Activated naive CD8-positive, alpha-beta T cell (primary cell): ENCODE data around the gene KCTD21.
"Not testable (repeated sequence)": the region's sequence is repeated elsewhere in the genome, so short reads cannot be mapped to it uniquely, and the experiment has no call there.

Source experiments
- H3K27ac Mint-ChIP-seq: one replicate; pipeline ENCODE4 v1.8.0; 2021; ENCODE audit warnings: mixed read lengths
- H3K27me3 Mint-ChIP-seq: one replicate; pipeline ENCODE4 v1.8.0; 2021; ENCODE audit warnings: mixed read lengths
- H3K36me3 Mint-ChIP-seq: one replicate; pipeline ENCODE4 v1.8.0; 2021; ENCODE audit warnings: mixed read lengths
- H3K4me1 Mint-ChIP-seq: one replicate; pipeline ENCODE4 v1.8.0; 2021; ENCODE audit warnings: low read depth, mixed read lengths
- H3K4me3 Mint-ChIP-seq: one replicate; pipeline ENCODE4 v1.8.0; 2021; ENCODE audit warnings: mild to moderate bottlenecking, mixed read lengths
- H3K9me3 Mint-ChIP-seq: one replicate; pipeline ENCODE4 v1.8.0; 2021; ENCODE audit warnings: low read depth, mixed read lengths

KCTD21 gene

GRCh38 chr11:78179459-78180071, 8.9 kb downstream of the KCTD21 start:
- Mint-ChIP-seq H3K27me3 (no peaks in the 10 kb centered on the region), H3K9me3 (no peaks in the 10 kb centered on the region), H3K27ac (no peak overlapping the region), H3K4me3 (no peak overlapping the region), H3K36me3 (peaks cover 13% of the 10 kb centered on the region), H3K4me1 (peaks cover 5% of the 10 kb centered on the region)

GRCh38 chr11:78177216-78177615, 11.2 kb downstream of the KCTD21 start:
- Mint-ChIP-seq H3K4me1 (peaks cover 5% of the 10 kb centered on the region), H3K27ac (no peak overlapping the region), H3K36me3 (peaks cover 17% of the 10 kb centered on the region), H3K4me3 (no peak overlapping the region), H3K9me3 (no peaks in the 10 kb centered on the region), H3K27me3 (no peaks in the 10 kb centered on the region)

- Mint-ChIP-seq H3K9me3 (no peaks in the 10 kb centered on the region), H3K4me3 (no peak overlapping the region), H3K4me1 (peaks cover 5% of the 10 kb centered on the region), H3K36me3 (peaks cover 17% of the 10 kb centered on the region), H3K27ac (no peak overlapping the region), H3K27me3 (no peaks in the 10 kb centered on the region)
These were observed 11.8 kb downstream of the KCTD21 start for GRCh38 chr11:78176605-78177141.

GRCh38 chr11:78175862-78176261, 12.6 kb downstream of the KCTD21 start:
- not testable (repeated sequence) for H3K27me3 Mint-ChIP-seq, H3K27ac Mint-ChIP-seq, H3K9me3 Mint-ChIP-seq, H3K4me1 Mint-ChIP-seq, H3K4me3 Mint-ChIP-seq
- H3K36me3 Mint-ChIP-seq: peaks cover 16% of the 10 kb centered on the region

DNA sequence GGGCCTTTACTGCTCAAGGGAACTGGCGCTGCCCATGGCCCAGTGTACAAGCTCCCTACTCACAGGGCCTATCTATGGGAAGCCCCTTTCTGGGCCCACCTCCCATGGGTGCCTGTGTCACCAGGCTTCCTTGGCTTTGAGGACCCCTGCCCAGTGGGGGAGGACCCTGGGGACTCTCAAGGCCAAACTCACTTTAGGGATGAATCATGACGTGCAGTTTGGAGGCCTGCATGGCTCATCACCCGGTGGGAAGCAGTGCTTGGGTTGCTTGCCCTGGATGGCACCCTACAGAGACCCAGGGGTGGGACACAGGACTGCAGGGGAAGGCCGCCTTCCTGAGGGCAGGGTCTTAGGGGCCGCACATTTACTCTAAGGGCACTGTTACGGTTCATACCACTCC, 16.5 kb downstream of the KCTD21 start:
- no peak overlapping the region for H3K27ac Mint-ChIP-seq
- H3K36me3 Mint-ChIP-seq: peaks cover 12% of the 10 kb centered on the region
- H3K4me1 Mint-ChIP-seq: no peaks in the 10 kb centered on the region
- H3K9me3 Mint-ChIP-seq: no peaks in the 10 kb centered on the region
- no peaks in the 10 kb centered on the region for H3K27me3 Mint-ChIP-seq
- no peak overlapping the region for H3K4me3 Mint-ChIP-seq

GRCh38 chr11:78170874-78171549, 17.4 kb downstream of the KCTD21 start:
- H3K4me1 Mint-ChIP-seq: no peaks in the 10 kb centered on the region
- no peaks in the 10 kb centered on the region for H3K9me3 Mint-ChIP-seq
- peaks cover 8% of the 10 kb centered on the region for H3K36me3 Mint-ChIP-seq
- H3K27ac Mint-ChIP-seq: no peak overlapping the region
- no peak overlapping the region for H3K4me3 Mint-ChIP-seq
- H3K27me3 Mint-ChIP-seq: no peaks in the 10 kb centered on the region

DNA sequence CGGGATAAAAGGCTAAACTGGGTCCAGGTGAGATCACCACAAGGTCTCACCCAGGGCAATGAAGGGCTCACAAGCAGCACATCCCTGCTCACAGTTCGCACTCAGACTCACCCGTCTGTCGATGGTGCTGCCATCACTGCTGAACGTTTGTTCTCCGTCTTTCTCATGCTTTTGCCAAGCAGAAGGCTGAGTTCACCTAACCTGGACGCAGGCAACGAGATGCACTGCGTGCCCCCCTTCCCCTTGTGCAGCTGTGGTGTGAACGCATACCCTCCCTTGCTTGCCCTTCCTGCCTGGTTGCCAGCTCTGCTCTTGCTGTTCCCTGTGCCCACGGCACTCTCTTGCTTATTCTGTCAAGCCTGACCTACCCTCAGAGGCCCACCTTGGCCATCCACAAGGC, 18.0 kb downstream of the KCTD21 start:
- Mint-ChIP-seq H3K9me3 (no peaks in the 10 kb centered on the region), H3K36me3 (peaks cover 8% of the 10 kb centered on the region), H3K27me3 (no peaks in the 10 kb centered on the region), H3K27ac (no peak overlapping the region), H3K4me3 (no peak overlapping the region), H3K4me1 (no peaks in the 10 kb centered on the region)

DNA sequence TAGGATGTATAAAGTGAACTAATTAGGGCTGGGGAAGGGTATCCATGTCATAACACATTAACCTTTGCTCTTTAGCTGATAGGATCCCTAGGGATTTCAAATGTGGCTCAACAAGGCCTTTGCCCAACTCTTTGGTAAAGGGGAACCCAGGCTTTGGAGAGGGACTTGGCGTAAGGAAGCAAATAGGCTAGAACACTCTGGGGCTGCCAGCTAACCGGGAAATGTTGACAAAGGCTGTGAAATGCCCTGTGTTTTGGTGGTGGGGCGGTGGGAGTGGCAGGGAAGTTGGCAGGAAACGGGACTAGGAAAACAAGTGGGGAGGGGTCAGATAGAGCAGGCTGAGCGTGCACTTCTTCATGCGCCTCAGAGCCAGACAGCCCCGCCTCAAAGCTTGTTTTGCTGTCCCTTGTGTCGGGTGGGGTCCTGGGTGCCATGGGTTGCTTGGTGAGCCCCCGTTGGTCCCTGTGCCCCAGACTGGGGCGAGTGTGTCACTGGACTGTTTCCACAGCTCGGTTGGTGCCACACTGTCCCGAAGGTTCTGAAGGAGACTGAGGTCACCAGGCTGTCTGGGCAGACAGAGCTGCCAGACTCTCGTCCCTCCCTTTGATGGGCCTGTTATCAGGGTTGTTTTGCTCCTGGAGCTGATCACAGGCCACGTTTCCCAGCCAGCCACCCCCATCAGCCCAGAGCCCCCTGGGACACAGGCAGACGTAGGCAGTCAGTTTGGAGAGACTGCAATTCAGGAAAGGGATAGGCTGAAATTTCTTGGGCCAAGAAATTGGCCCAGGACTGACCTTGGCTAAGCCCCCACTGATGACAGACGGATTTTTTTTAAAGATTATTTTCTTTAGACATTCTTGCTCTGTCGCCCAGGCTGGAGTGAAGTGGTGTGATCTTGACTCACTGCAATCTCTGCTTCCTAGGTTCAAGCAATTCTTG, 19.6 kb downstream of the KCTD21 start:
- Mint-ChIP-seq H3K36me3 (peaks cover 7% of the 10 kb centered on the region), H3K27ac (no peak overlapping the region), H3K9me3 (no peaks in the 10 kb centered on the region)

DNA sequence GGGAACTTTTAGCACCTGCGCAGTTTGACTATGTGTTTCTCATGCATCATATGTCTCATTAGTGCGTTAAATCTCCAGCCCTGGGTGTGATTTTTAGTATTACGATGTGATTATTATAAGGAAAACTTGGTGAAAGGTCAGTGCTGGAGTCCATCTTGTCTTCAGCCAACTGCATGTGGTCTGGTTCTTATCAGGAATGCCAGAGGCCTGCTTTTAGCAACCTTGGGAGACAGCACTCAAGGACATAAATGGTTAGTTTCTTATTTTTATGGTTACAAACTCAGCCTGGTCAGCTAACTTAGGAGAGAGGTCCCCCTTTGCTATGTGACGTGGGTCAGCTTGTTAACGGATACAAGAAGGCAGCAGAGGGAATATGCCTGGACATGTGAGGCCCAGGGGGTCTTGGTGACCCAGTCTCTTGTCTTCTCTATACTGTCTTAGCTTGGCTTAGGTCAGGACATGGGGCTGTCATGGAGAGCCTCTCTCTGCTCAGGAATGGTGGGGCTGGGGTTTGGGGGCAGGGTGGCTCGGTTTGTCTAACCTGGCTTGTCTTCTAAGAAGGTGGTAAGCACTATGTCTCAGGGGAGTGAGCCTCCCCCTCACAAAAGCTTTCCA, 21.5 kb downstream of the KCTD21 start:
- Mint-ChIP-seq H3K27ac (no peak overlapping the region), H3K4me3 (no peak overlapping the region), H3K9me3 (no peaks in the 10 kb centered on the region), H3K27me3 (no peaks in the 10 kb centered on the region), H3K4me1 (no peaks in the 10 kb centered on the region), H3K36me3 (peaks cover 3% of the 10 kb centered on the region)

More for the DNA sequence above, 19.6 kb downstream of the KCTD21 start:
- H3K4me1 Mint-ChIP-seq: no peaks in the 10 kb centered on the region
- H3K4me3 Mint-ChIP-seq: no peak overlapping the region
- no peaks in the 10 kb centered on the region for H3K27me3 Mint-ChIP-seq

DNA sequence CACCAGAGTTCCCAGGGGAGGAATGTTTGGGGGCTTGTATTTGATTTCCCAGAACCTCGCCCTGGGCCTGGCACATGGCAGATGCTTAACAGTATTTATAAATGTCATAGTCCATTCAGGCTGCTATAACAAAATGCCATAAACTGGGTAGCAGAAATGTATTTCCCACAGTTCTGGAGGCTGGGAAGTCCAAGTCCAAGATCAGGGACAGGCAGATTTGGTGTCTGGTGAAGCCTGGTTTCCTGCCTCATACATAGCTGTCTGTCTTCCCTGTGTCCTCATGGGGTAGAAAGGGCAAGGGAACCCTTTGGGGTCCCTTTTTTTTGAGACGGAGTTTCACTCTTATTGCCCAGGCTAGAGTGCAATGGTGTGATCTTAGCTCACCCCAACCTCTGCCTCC, 24.0 kb downstream of the KCTD21 start:
- H3K36me3 Mint-ChIP-seq: no peaks in the 10 kb centered on the region

DNA sequence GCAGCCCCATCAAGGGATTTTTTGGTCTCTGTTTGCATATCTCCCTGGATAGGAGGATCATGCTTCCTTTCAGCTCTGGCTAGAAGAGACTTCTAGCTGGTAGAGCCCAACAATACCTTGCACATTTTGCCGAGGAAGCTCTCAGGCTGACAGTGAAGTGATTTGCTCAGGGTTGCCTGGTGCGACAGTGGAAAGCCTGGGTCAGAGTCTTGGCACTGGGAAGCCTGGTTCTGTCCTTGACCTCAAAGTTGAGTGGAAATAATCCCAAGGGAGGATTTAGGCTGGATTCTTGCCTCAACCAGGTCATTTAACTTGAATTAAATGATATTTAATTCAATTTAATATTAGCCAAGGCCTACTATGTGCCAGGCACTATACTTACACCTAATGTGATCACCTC, 24.6 kb downstream of the KCTD21 start:
- H3K27me3 Mint-ChIP-seq: no peaks in the 10 kb centered on the region
- H3K4me3 Mint-ChIP-seq: no peak overlapping the region
- no peaks in the 10 kb centered on the region for H3K36me3 Mint-ChIP-seq
- no peaks in the 10 kb centered on the region for H3K9me3 Mint-ChIP-seq
- H3K4me1 Mint-ChIP-seq: no peaks in the 10 kb centered on the region
- H3K27ac Mint-ChIP-seq: no peak overlapping the region

More for the DNA sequence above, 24.0 kb downstream of the KCTD21 start:
- Mint-ChIP-seq H3K9me3 (no peaks in the 10 kb centered on the region), H3K27ac (no peak overlapping the region), H3K27me3 (no peaks in the 10 kb centered on the region), H3K4me3 (no peak overlapping the region), H3K4me1 (no peaks in the 10 kb centered on the region)

GRCh38 chr11:78161962-78162371, 26.5 kb downstream of the KCTD21 start:
- no peak overlapping the region for H3K4me3 Mint-ChIP-seq
- H3K27me3 Mint-ChIP-seq: no peaks in the 10 kb centered on the region
- no peaks in the 10 kb centered on the region for H3K4me1 Mint-ChIP-seq
- H3K9me3 Mint-ChIP-seq: no peaks in the 10 kb centered on the region
- no peaks in the 10 kb centered on the region for H3K36me3 Mint-ChIP-seq
- H3K27ac Mint-ChIP-seq: no peak overlapping the region

GRCh38 chr11:78161346-78161745, 27.1 kb downstream of the KCTD21 start:
- Mint-ChIP-seq H3K9me3 (no peaks in the 10 kb centered on the region), H3K36me3 (no peaks in the 10 kb centered on the region), H3K27ac (no peak overlapping the region), H3K27me3 (no peaks in the 10 kb centered on the region), H3K4me3 (no peak overlapping the region), H3K4me1 (no peaks in the 10 kb centered on the region)

DNA sequence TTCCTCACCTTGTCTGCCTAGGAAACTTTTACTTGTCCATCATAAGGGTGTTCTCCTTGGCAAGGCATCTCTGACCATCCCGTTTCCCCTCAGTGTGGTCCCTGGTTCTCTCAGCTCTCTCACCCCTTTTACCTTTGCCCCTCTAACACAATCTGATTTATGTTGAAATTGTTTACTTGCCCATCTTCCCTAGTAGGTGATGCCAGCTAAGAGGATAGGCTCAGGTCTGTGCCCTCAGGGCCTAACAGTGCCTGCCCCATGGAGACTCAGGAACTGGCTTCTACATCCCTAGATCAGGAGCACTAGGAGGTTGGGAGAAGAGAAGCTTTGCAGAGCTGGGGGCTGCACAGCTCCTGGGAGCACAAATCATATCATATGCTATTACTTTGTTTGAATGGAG, 27.9 kb downstream of the KCTD21 start:
- no peaks in the 10 kb centered on the region for H3K36me3 Mint-ChIP-seq
- H3K27me3 Mint-ChIP-seq: no peaks in the 10 kb centered on the region
- H3K4me3 Mint-ChIP-seq: no peak overlapping the region
- no peaks in the 10 kb centered on the region for H3K9me3 Mint-ChIP-seq
- no peaks in the 10 kb centered on the region for H3K4me1 Mint-ChIP-seq
- H3K27ac Mint-ChIP-seq: no peak overlapping the region
